Peyer's patch (tissue), 4 donors: ENCODE results near the gene CMTM8.

Source experiments
- CTCF ChIP-seq, 6 experiments: fragments of 450-650 bp in 4 of 6; fragments of 200-600 bp in 2 of 6; sonication (generic) in 1 of 6; IDR thresholded peaks; one replicate each; pipeline ENCODE4 v1.5.1; 2017 to 2019; ENCODE audit warnings: antibody characterized with exemption in 6 of 6, mild to moderate bottlenecking in 3 of 6, moderate library complexity in 1 of 6
- POLR2A ChIP-seq, 2 donors: fragments of 450-650 bp; IDR thresholded peaks; one replicate each; pipeline ENCODE4 v1.5.1; 2017; ENCODE audit warnings: antibody characterized with exemption in 2 of 2, mild to moderate bottlenecking in 2 of 2, moderate library complexity in 2 of 2

- peak; percentile 68 to 76 (median 72) for TF ChIP-seq CTCF (IDR thresholded peaks at IDR 0.05)
- no peak for TF ChIP-seq POLR2A (IDR thresholded peaks at IDR 0.05)
These were observed 136.5 kb downstream of the CMTM8 start for GRCh38 chr3:32374788-32375595.
